WERI-Rb-1 (cell line): ENCODE data around the gene CLEC18B.

ENCODE experiments used
- DNase-seq: peaks from one replicate; pipeline ENCODE4 v3.0.0-alpha.2; 2020
- H3K27ac ChIP-seq: fragments of 250-450 bp; sonication (Bioruptor Pico); 2 replicates; pipeline ENCODE4 v1.5.1; 2020; ENCODE audit warnings: mild to moderate bottlenecking, moderate library complexity
- H3K27me3 ChIP-seq: fragments of 250-450 bp; sonication (Bioruptor Pico); 2 replicates; pipeline ENCODE4 v1.5.1; 2021; ENCODE audit warnings: mild to moderate bottlenecking, low read depth, moderate library complexity; ENCODE audit not compliant: insufficient read depth, severe bottlenecking
- H3K36me3 ChIP-seq: fragments of 250-450 bp; sonication (Bioruptor Pico); 2 replicates; pipeline ENCODE4 v1.5.1; 2020; ENCODE audit warnings: mild to moderate bottlenecking, moderate library complexity
- H3K4me3 ChIP-seq: 2 replicates; pipeline ENCODE4 v1.5.1; 2011; ENCODE audit warnings: low read depth, mild to moderate bottlenecking, control low read depth, low read length
- H3K9me3 ChIP-seq: fragments of 250-450 bp; sonication (Bioruptor Pico); 2 replicates; pipeline ENCODE4 v1.5.1; 2021; ENCODE audit warnings: mild to moderate bottlenecking, moderate library complexity; ENCODE audit not compliant: severe bottlenecking
- TF ChIP-seq, protein P1 (sequence below): IDR thresholded peaks from 2 replicates; pipeline ENCODE4 v1.5.1; 2011; ENCODE audit warnings: low read depth, mild to moderate bottlenecking, control low read depth, inconsistent platforms, low read length

Gene CLEC18B

DNA sequence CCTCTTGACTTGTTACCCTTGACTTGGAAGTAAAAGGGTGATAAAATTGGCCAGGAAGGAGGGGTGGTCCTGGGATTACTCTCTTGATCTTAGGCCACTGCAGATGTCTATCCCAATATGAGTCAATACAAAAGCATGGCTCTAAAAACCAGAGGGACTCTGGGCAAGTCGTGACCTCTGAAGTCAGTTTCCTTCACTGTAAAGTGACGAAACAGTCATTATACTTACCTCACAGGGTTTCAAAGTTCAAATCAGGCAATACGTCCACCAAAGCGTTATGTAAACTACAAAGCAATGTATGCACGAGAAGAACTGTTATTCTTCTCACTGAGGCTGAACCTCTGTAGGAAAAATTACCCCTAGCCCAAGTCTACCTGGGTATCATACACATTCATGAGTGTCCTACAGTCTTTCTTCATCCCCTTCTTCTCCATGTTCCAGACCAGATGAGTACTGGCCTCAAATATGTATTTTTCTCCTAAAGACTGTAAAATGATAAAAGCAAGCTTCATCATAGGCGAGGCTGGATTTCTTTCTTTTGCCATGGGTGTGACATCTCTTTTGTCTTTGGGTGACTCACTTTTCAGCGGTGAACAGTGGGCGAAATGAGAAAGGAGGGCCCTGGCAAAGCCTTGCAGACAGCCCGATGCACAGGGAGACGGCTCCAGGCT, 34.5 kb upstream of the CLEC18B start:
- Histone ChIP-seq H3K27me3 (no peaks in the 10 kb centered on the region), H3K27ac (no peak overlapping the region), H3K4me3 (no peak overlapping the region), H3K36me3 (peaks cover 61% of the 10 kb centered on the region), H3K9me3 (no peaks in the 10 kb centered on the region)
- TF ChIP-seq, protein P1, sequence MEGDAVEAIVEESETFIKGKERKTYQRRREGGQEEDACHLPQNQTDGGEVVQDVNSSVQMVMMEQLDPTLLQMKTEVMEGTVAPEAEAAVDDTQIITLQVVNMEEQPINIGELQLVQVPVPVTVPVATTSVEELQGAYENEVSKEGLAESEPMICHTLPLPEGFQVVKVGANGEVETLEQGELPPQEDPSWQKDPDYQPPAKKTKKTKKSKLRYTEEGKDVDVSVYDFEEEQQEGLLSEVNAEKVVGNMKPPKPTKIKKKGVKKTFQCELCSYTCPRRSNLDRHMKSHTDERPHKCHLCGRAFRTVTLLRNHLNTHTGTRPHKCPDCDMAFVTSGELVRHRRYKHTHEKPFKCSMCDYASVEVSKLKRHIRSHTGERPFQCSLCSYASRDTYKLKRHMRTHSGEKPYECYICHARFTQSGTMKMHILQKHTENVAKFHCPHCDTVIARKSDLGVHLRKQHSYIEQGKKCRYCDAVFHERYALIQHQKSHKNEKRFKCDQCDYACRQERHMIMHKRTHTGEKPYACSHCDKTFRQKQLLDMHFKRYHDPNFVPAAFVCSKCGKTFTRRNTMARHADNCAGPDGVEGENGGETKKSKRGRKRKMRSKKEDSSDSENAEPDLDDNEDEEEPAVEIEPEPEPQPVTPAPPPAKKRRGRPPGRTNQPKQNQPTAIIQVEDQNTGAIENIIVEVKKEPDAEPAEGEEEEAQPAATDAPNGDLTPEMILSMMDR = no peak
- no peak for DNase-seq

DNA sequence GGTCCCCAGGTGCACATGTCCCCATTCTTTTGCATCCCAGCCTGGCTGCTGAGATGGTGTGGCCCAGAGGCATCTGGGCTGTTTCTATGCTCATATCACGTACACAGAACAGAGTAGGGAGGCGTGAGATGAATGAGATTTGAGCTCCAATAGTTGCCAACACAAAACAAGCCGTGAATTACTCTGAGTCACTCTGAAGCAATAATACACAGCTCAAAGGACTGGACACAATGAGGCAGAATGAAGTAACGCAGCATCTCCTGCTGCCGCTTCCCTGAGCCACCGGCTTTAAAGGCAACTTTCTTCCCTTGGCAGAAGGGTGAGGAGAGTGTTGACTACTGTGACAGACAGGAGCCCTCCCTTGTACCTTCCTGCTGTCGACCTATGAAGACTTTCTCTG, 33.9 kb upstream of the CLEC18B start:
- Histone ChIP-seq H3K27me3 (no peaks in the 10 kb centered on the region), H3K9me3 (no peaks in the 10 kb centered on the region), H3K36me3 (peaks cover 61% of the 10 kb centered on the region), H3K27ac (no peak overlapping the region), H3K4me3 (no peak overlapping the region)
- no peak for DNase-seq
- TF ChIP-seq, protein P1 = no peak

DNA sequence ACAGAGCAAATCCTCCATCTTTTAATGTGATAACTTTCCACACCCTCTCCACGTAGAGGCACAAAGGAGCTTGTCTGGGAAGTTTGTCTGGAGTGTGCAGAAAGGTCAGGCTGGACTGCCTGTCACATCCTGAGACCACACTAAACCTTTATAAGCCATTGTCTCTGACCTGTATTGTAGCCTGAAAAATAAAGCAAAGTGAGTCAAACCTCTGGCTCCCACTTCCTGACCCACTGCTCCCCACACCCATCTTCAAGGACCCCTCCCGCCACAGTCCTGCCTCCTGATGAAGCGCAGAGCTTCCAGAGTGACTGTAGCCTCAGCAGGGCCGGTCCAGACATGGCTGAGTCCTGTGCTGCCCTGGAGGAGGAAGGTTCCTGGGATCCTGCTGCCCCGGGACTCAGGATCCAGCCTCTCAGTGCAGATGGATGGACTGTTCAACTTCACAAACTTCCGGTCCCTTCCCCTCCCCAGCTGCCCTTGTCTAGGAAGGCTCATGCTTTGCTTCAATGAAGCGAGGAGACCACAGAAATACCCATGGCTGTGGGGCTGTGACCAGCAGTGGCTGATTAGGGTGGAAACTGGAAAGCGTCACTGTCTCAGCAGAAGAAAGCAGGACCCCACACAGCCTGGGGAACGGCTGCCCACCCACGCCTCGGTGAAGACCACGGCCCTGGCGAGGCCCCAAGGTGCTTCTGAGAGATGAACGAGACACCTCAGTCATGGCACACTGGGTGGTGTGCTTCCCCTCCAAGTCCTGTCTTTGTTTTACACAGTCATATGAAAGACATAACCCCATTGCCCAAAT, 30.9 kb upstream of the CLEC18B start:
- TF ChIP-seq, protein P1 = no peak
- no peak overlapping the region for H3K4me3 ChIP-seq
- H3K9me3 ChIP-seq = no peaks in the 10 kb centered on the region
- peaks cover 47% of the 10 kb centered on the region for H3K36me3 ChIP-seq
- no peaks in the 10 kb centered on the region for H3K27me3 ChIP-seq
- DNase-seq = no peak
- no peak overlapping the region for H3K27ac ChIP-seq

DNA sequence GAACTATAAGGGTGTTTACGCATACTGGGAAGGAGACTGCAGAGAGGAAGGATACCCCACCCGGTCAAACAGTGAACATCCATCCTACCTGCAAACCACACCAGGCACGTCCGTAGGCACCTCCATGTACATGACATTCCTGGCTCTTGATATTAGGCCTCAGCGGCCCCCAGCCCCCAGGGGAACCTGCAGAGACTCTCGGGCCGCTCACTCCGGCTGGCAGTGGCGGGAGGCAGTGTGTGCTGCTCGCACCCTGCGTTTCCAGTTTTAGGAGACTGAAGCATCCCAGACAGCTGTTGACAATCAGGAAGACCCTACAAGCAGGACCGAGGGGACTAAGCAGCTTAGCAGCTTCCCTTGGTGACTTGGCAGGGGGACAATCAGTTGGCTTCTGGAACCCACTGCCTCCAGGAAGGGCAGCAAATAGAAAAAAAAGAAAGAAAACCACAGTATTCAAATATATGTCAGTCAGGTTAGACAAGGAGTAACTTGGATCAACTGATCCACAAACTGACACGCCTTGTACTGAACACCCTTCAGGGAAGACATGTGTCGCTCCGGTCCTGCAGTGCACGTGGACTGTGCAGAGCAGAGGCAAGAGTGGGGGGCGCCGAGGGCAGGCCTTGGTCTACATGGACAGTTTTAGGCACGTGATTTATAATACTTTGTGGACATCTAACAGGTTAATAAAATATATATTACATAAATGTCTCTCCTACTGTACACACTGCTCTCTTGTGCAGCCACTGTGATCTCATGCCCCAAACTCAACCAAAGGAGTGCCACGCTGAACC, 29.9 kb upstream of the CLEC18B start:
- TF ChIP-seq, protein P1 = no peak
- Histone ChIP-seq H3K9me3 (no peaks in the 10 kb centered on the region), H3K27ac (no peak overlapping the region), H3K36me3 (peaks cover 37% of the 10 kb centered on the region), H3K27me3 (no peaks in the 10 kb centered on the region), H3K4me3 (no peak overlapping the region)
- no peak for DNase-seq

DNA sequence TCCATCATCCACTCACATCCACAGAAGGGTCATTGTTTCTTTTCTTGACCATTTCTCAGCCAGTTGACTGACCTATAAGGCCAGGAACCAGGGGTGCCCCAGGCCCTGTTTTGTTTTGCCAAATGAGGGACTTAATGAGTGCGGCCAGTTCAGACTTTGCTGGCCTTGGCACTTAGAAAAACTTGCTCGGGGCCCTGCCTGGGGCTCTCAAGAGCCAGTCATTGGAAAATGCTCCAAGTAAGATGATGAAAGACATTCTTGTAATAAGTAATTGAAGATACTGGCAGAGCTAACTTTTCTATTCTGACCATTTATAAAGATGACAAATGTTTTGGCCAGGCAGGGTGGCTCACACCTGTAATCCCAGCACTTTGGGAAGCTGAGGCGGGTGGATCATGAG, 29.0 kb upstream of the CLEC18B start:
- Histone ChIP-seq H3K27me3 (no peaks in the 10 kb centered on the region), H3K4me3 (no peak overlapping the region), H3K9me3 (no peaks in the 10 kb centered on the region), H3K36me3 (peaks cover 28% of the 10 kb centered on the region), H3K27ac (no peak overlapping the region)
- TF ChIP-seq, protein P1 = no peak
- no peak for DNase-seq
